ENCODE results near the gene KIF15. TPM values are rescaled to one million over a fixed set of nuclear protein-coding genes. Genes with fewer than 3 reads are reported as not detected.

KIF15 gene
- total RNA-seq, 1 experiment from 2014 or later: 25.3 TPM

GRCh38 chr3:44874308-44874707 is 112.7 kb downstream of the KIF15 start, which contains the start of gene TGM4:
Gene TGM4 (plus strand): TSS chr3:44874608. CDS start chr3:44874679, 71 bp downstream.
- ChIA-PET CTCF (no interaction called here), POLR2A (no interaction called here)
- Mint-ChIP-seq H3K27ac (ENCODE audit: unreplicated experiment) (no peak within 1 kb of the TSS), H3K36me3 (ENCODE audit: insufficient read depth, unreplicated experiment) (no peaks in the 10 kb centered on the region), H3K27me3 (ENCODE audit: insufficient read depth, unreplicated experiment) (peaks cover 6% of the 10 kb centered on the region), H3K4me3 (ENCODE audit: unreplicated experiment) (no peak within 1 kb of the TSS), H3K9me3 (ENCODE audit: unreplicated experiment) (no peaks in the 10 kb centered on the region), H3K4me1 (ENCODE audit: low read depth, unreplicated experiment) (no peaks in the 10 kb centered on the region)
- Histone ChIP-seq H3K36me3 (ENCODE audit: control insufficient read depth, insufficient read depth, low read length) (no peaks in the 10 kb centered on the region), H3K4me1 (no peaks in the 10 kb centered on the region), H3K9me3 (no peaks in the 10 kb centered on the region), H3K27me3 (replicated peaks; ENCODE audit: control insufficient read depth, insufficient read depth, low read length) (no peaks in the 10 kb centered on the region), H3K4me3 (ENCODE audit: low read depth, low read length) (no peak within 1 kb of the TSS)
- no TSS peak for BruUV-seq (replicated peaks)
- no peak for TF ChIP-seq CTCF (IDR thresholded peaks at IDR 0.05; ENCODE audit: insufficient read depth in 1 of 2, low read depth in 1 of 2, low read length in 1 of 2, severe bottlenecking in 1 of 2, unreplicated experiment in 1 of 2)
- DNase-seq: no peak
- intact Hi-C loops (cut with micrococcal nuclease; ENCODE audit: unreplicated experiment): no loop called here

GRCh38 chr3:44875596-44875995 is 114.0 kb downstream of the KIF15 start:
- ChIA-PET POLR2A (no interaction called here), CTCF (no interaction called here)
- DNase-seq: no peak
- Mint-ChIP-seq H3K36me3 (ENCODE audit: insufficient read depth, unreplicated experiment) (no peaks in the 10 kb centered on the region), H3K4me1 (ENCODE audit: low read depth, unreplicated experiment) (no peaks in the 10 kb centered on the region), H3K27me3 (ENCODE audit: insufficient read depth, unreplicated experiment) (peaks cover 6% of the 10 kb centered on the region), H3K4me3 (ENCODE audit: unreplicated experiment) (no peak overlapping the region), H3K27ac (ENCODE audit: unreplicated experiment) (no peak overlapping the region), H3K9me3 (ENCODE audit: unreplicated experiment) (no peaks in the 10 kb centered on the region)
- TF ChIP-seq CTCF (IDR thresholded peaks at IDR 0.05; ENCODE audit: insufficient read depth in 1 of 2, low read depth in 1 of 2, low read length in 1 of 2, severe bottlenecking in 1 of 2, unreplicated experiment in 1 of 2): no peak
- Histone ChIP-seq H3K36me3 (ENCODE audit: control insufficient read depth, insufficient read depth, low read length) (no peaks in the 10 kb centered on the region), H3K9me3 (no peaks in the 10 kb centered on the region), H3K27me3 (replicated peaks; ENCODE audit: control insufficient read depth, insufficient read depth, low read length) (no peaks in the 10 kb centered on the region), H3K4me1 (no peaks in the 10 kb centered on the region), H3K4me3 (ENCODE audit: low read depth, low read length) (no peak overlapping the region)
- BruUV-seq (replicated peaks): no TSS peak
- intact Hi-C loops (cut with micrococcal nuclease; ENCODE audit: unreplicated experiment): no loop called here

GRCh38 chr3:44877333-44877732 is 115.7 kb downstream of the KIF15 start:
- Histone ChIP-seq H3K4me1 (no peaks in the 10 kb centered on the region), H3K27me3 (replicated peaks; ENCODE audit: control insufficient read depth, insufficient read depth, low read length) (no peaks in the 10 kb centered on the region), H3K36me3 (ENCODE audit: control insufficient read depth, insufficient read depth, low read length) (no peaks in the 10 kb centered on the region), H3K9me3 (no peaks in the 10 kb centered on the region), H3K4me3 (ENCODE audit: low read depth, low read length) (no peak overlapping the region)
- H3K9me3 Mint-ChIP-seq (ENCODE audit: unreplicated experiment): no peaks in the 10 kb centered on the region
- H3K36me3 Mint-ChIP-seq (ENCODE audit: insufficient read depth, unreplicated experiment): no peaks in the 10 kb centered on the region
- H3K4me1 Mint-ChIP-seq (ENCODE audit: low read depth, unreplicated experiment): no peaks in the 10 kb centered on the region
- intact Hi-C loops (cut with micrococcal nuclease; ENCODE audit: unreplicated experiment): no loop called here
- H3K4me3 Mint-ChIP-seq (ENCODE audit: unreplicated experiment): no peak overlapping the region
- ChIA-PET CTCF (no interaction called here), POLR2A (no interaction called here)
- DNase-seq: no peak
- no peak overlapping the region for H3K27ac Mint-ChIP-seq (ENCODE audit: unreplicated experiment)
- BruUV-seq (replicated peaks): no TSS peak
- TF ChIP-seq CTCF (IDR thresholded peaks at IDR 0.05; ENCODE audit: insufficient read depth in 1 of 2, low read depth in 1 of 2, low read length in 1 of 2, severe bottlenecking in 1 of 2, unreplicated experiment in 1 of 2): no peak
- peaks cover 6% of the 10 kb centered on the region for H3K27me3 Mint-ChIP-seq (ENCODE audit: insufficient read depth, unreplicated experiment)
